ENCODE results near the gene FBN3. TPM values are rescaled to one million over a fixed set of nuclear protein-coding genes. Genes with fewer than 3 reads are reported as not detected.
"Not testable (repeated sequence)": the region's sequence is repeated elsewhere in the genome, so short reads cannot be mapped to it uniquely, and the experiment has no call there.

Gene FBN3
- polyA plus RNA-seq, 3 donors from 2014 or later: not detected

DNA sequence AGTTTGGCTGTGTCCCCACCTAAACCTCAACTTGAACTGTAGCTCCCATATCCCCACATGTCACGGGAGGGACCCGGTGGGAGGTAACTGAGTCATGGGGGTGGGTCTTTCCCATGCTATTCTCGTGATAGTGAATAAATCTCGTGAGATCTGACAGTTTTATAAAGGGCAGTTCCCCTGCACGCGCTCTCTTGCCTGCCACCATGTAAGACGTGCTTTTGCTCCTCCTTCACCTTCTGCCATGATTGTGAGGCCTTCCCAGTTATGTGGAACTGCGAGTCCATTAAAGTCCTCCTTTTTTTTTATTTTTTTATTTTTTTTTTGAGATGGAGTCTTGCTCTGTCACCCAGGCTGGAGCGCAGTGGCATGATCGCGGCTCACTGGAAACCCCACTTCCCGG lies 47.5 kb downstream of the FBN3 start:
- H3K4me1 Mint-ChIP-seq: peaks cover 16 to 20% of the 10 kb centered on the region in 2 donors
- not testable (repeated sequence) for H3K9me3 Mint-ChIP-seq, H3K4me3 Mint-ChIP-seq

DNA sequence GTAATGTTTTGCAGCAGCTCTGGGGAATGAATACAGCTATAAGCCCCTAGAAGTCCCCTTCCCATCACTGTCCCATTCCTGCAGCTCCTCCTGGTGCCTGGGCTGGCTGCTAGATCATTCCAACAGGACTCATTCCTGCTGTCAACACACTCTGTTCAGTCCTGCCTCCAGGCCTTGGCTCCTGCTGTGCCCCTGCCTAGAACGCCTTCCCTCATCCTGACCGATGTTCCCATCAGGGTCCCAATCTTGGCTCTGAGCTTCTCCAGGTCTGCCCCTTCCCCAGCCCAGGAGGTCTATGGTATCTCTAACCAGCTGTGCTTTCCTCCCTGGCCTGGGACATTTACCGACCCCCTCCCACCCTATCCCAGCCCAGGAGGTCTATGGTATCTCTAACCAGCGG lies 48.1 kb downstream of the FBN3 start:
- DNase-seq: no peak
- H3K4me3 Mint-ChIP-seq: no peak overlapping the region
- H3K27me3 Mint-ChIP-seq (ENCODE audit: low read depth in 3 of 3): peaks cover 0 to 12% (median 4%) of the 10 kb centered on the region in 3 donors
- H3K4me1 Mint-ChIP-seq: peaks cover 22 to 26% of the 10 kb centered on the region in 2 donors
- peaks cover 0 to 4% (median 3%) of the 10 kb centered on the region in 6 donors for H3K9me3 Mint-ChIP-seq
- no peak overlapping the region for H3K27ac Mint-ChIP-seq
- H3K36me3 Mint-ChIP-seq: no peaks in the 10 kb centered on the region

More for the DNA sequence above, 47.5 kb downstream of the FBN3 start:
- not testable (repeated sequence) for DNase-seq, H3K27ac Mint-ChIP-seq, H3K36me3 Mint-ChIP-seq
- H3K27me3 Mint-ChIP-seq (ENCODE audit: low read depth in 3 of 3): peaks cover 0 to 12% (median 4%) of the 10 kb centered on the region in 3 donors

DNA sequence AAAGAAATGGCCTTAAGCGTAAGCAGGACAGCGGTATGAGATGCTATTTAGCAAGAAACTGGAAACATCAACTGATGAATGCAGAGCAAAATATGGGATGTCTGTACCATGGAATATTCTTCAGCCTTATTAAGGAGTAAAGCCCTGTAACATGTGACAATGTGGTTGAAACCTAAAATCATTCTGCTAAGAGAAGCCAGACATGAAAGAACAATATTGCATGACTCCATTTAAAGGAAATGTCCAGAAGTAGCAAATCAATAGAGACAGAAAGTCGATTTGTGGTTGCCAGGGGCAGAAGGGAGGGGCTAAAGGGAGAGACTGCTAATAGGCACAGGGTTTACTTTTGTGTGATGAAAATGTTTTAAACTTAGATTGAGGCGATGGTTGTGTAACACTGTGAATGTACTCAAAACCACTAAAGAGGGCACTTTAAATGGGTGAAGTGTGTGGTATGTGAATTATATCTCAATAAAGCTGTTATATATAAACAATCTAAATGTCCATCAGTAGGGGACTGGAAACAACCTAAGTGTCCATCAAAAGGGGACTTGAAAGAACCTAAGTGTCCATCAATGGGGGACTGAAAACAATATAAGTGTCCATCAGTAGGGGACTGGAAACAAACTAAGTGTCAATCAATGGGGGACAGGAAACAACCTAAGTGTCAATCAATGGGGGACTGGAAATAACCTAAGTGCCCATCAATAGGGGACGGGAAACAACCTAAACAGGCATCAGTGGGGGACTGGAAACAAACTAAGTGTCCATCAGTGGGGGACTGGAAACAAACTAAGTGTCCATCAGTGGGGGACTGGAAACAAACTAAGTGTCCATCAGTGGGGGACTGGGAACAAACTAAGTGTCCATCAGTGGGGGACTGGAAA lies 51.5 kb downstream of the FBN3 start:
- peaks cover 2 to 27% (median 21%) of the 10 kb centered on the region in 6 donors for H3K9me3 Mint-ChIP-seq
- peaks cover 26% of the 10 kb centered on the region in 2 donors for H3K4me1 Mint-ChIP-seq
- no peak for DNase-seq
- peak overlapping the region in 4 of 5 donors; percentile 0 to 59 (median 26) for H3K4me3 Mint-ChIP-seq
- peaks cover 0 to 7% (median 4%) of the 10 kb centered on the region in 3 donors for H3K27me3 Mint-ChIP-seq (ENCODE audit: low read depth in 3 of 3)
- no peaks in the 10 kb centered on the region for H3K36me3 Mint-ChIP-seq
- H3K27ac Mint-ChIP-seq: peak overlapping the region in 4 of 6 donors; percentile 9 to 74 (median 12)

DNA sequence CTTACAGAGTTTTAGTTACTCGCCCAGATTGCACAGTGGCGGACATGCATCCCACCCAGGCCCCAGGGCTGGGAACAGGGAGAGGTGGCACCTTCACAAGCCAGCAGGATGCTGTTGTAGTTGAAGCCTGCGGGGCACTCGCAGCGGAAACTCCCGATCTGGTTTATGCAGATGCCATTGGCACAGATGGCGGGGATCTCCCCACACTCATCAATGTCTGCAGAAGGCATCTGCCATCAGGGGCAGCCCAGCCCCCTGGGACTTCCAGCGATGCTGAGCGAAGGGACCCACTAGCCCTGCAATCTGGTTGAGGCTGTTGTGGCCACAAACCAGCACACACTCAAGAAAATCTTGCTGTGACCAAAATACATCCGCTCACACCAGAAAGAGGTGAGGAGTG lies 52.2 kb downstream of the FBN3 start:
- Mint-ChIP-seq H3K36me3 (no peaks in the 10 kb centered on the region), H3K9me3 (peaks cover 2 to 27% (median 21%) of the 10 kb centered on the region in 6 donors), H3K4me1 (peaks cover 26% of the 10 kb centered on the region in 2 donors), H3K4me3 (peak overlapping the region in 4 of 5 donors; percentile 0 to 59 (median 26)), H3K27ac (peak overlapping the region in 1 of 6 donors; percentile 11), H3K27me3 (ENCODE audit: low read depth in 3 of 3) (peaks cover 0 to 7% (median 4%) of the 10 kb centered on the region in 3 donors)
- peak in 2 of 3 donors; percentile 15 to 32 for DNase-seq

DNA sequence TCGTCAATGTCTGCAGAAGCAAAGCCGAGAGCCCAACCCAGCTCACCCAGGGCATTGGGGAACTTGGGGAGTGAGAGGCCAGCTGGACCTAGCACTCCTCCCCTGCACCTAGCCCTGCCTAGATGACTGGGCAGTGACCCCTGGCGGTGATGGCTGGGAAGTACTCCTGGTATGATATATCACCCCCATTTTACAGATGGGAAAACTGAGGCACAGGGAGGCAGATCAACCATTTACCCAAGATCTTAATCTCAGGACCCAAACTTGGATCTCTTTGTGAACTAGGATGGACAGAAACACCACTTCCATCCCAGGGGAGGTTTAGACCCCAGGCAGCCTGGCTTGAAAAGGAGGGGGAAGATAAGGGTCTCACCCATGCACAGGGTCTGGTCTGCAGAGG lies 53.3 kb downstream of the FBN3 start:
- H3K4me3 Mint-ChIP-seq: no peak overlapping the region
- H3K27ac Mint-ChIP-seq: no peak overlapping the region
- H3K27me3 Mint-ChIP-seq (ENCODE audit: low read depth in 3 of 3): peaks cover 0 to 7% (median 6%) of the 10 kb centered on the region in 3 donors
- no peaks in the 10 kb centered on the region for H3K36me3 Mint-ChIP-seq
- DNase-seq: no peak
- H3K4me1 Mint-ChIP-seq: peaks cover 26% of the 10 kb centered on the region in 2 donors
- H3K9me3 Mint-ChIP-seq: peaks cover 2 to 27% (median 21%) of the 10 kb centered on the region in 6 donors

DNA sequence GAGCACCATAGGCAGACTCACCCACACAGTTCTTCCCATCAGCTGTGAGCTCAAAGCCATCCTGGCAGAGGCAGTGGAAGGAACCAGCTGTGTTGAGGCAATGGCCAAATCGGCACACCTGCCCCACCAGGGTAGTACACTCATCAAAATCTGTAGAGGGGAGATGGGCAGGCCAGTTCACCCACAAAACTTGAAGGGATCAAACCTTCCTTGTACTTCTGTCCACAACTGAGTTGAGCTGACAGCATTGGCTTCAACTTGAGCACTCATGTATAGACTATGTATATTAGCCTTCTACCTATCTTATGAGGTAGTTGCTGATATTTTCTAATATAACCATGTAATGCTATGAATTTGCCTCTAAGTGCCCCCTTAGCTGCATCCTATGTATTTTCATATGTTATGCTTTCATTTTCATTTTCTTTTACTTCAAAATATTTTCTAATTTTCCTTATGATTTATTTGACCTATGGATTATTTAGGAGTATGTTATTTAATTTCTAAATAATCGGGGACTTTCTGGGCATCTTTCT lies 54.0 kb downstream of the FBN3 start:
- no peak overlapping the region for H3K4me3 Mint-ChIP-seq
- peaks cover 0 to 8% (median 4%) of the 10 kb centered on the region in 3 donors for H3K27me3 Mint-ChIP-seq (ENCODE audit: low read depth in 3 of 3)
- no peaks in the 10 kb centered on the region for H3K36me3 Mint-ChIP-seq
- H3K9me3 Mint-ChIP-seq: peaks cover 2 to 27% (median 21%) of the 10 kb centered on the region in 6 donors
- H3K27ac Mint-ChIP-seq: no peak overlapping the region
- DNase-seq: no peak
- H3K4me1 Mint-ChIP-seq: peaks cover 26% of the 10 kb centered on the region in 2 donors

DNA sequence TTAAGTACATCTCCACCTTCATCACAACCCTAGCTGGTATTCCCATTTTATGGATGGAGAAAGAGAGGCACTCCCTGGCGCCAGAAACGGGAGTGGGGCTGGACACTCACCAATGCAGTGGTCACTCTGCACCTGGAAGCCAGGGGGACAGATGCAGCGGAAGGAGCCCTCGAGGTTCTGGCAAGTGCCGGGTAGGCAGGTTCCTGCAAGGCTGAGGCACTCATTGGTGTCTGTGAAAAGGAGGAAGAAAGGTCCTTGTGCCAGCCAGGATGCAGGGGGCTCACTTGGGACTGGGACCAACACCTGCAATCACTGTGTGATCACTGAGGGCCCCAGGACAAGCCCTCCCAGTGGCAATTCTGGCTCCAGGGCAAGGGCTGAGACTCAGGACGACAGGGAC lies 55.1 kb downstream of the FBN3 start:
- peaks cover 2 to 27% (median 21%) of the 10 kb centered on the region in 6 donors for H3K9me3 Mint-ChIP-seq
- no peak for DNase-seq
- no peak overlapping the region for H3K27ac Mint-ChIP-seq
- H3K4me1 Mint-ChIP-seq: peaks cover 26% of the 10 kb centered on the region in 2 donors
- peak overlapping the region in 1 of 5 donors; percentile 17 for H3K4me3 Mint-ChIP-seq
- peaks cover 0 to 6% (median 4%) of the 10 kb centered on the region in 3 donors for H3K27me3 Mint-ChIP-seq (ENCODE audit: low read depth in 3 of 3)
- H3K36me3 Mint-ChIP-seq: no peaks in the 10 kb centered on the region

DNA sequence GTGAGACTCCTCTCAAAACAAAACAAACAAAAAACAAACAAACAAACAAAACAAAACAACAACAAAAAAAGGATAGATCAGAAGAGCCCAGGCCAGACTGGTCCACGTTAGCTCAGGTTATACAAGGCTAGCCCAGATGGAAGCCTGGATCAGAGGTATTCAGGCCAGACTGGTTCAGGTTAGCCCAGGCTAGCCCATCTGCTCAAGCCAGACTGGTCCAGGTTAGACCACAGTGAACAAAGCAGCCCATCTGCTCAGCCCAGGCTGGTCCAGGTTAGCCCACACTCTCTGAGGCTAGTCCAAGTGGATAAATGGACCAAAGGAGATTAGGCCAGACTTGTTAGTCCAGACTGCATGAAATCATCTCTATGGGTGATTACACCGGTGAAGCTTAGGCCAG lies 55.7 kb downstream of the FBN3 start:
- no peak overlapping the region for H3K4me3 Mint-ChIP-seq
- peaks cover 2 to 27% (median 21%) of the 10 kb centered on the region in 6 donors for H3K9me3 Mint-ChIP-seq
- peaks cover 0 to 6% (median 4%) of the 10 kb centered on the region in 3 donors for H3K27me3 Mint-ChIP-seq (ENCODE audit: low read depth in 3 of 3)
- no peaks in the 10 kb centered on the region for H3K36me3 Mint-ChIP-seq
- peaks cover 25 to 26% of the 10 kb centered on the region in 2 donors for H3K4me1 Mint-ChIP-seq
- H3K27ac Mint-ChIP-seq: no peak overlapping the region
- no peak for DNase-seq

DNA sequence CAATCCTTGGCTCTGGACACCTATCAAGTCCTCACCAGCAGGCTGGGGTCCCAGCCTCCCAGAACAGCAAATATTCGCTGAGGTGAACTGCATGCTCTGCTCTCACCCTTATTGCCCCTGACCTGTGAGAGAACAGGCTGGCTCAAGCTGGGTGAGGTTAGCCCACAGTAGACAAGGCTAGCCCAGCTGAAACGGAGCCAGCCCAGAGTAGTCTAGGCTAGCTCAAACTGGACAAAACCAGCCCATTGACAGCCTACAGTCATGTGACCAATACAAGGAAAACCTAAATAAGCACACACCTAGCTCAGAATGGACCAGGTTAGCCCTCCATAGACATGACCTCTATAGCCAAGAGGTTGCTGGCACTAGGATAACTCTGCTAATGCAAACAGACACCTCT lies 58.4 kb downstream of the FBN3 start:
- no peak for DNase-seq
- H3K4me1 Mint-ChIP-seq: no peaks in the 10 kb centered on the region

DNA sequence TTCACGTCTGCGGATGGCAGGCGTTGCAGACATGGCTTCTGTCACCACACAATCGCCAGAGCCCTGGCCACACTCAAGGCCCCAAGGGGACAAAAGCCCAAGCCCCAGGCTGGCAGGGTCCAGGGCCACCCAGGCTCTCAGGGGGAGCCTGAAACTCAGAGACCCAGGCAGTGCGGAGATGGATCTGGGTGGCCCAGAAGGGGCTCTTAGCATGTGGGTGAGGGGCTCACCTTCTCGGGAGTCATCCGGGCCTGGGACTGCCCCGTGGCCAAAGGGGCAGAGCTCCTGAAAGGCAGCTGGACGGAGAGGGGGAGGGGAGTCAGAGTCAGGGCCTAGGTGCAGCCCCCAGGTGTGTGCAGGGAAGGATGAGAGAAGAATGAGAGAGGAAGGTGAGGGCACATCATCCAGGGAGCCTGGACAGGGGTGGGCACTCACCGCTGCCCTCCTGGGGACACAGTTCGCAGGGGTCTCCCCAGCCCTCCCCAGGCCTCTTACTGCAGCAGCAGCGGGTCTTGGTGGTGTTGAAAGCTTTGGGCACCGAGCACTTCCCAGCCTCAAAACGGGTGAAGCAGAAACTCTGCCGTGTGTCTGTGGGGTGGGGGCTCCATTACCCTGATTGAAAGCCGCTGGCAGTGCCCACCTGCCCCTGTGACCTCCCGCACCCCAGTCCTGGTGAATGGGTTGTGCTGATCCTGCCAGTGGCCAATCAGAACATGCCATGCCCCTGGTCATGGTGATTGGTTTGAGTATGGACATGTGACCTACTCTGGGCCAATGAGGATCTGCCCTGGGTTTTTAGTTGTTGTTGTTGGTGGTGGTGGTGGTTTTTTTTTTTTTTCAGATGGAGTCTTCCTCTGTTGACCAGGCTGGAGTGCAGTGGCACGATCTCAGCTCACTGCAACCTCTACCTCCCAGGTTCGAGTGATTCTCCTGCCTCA lies 59.5 kb downstream of the FBN3 start:
- H3K4me3 Mint-ChIP-seq: no peak overlapping the region
- H3K4me1 Mint-ChIP-seq: peaks cover 0 to 6% of the 10 kb centered on the region in 2 donors
- no peak for DNase-seq
- H3K9me3 Mint-ChIP-seq: peaks cover 0 to 13% (median 8%) of the 10 kb centered on the region in 6 donors
- H3K36me3 Mint-ChIP-seq: no peaks in the 10 kb centered on the region
- no peak overlapping the region for H3K27ac Mint-ChIP-seq
- H3K27me3 Mint-ChIP-seq (ENCODE audit: low read depth in 3 of 3): peaks cover 0 to 4% (median 2%) of the 10 kb centered on the region in 3 donors

More for the DNA sequence above, 58.4 kb downstream of the FBN3 start:
- Mint-ChIP-seq H3K9me3 (peaks cover 0 to 21% (median 14%) of the 10 kb centered on the region in 6 donors), H3K36me3 (no peaks in the 10 kb centered on the region), H3K27ac (no peak overlapping the region), H3K4me3 (no peak overlapping the region), H3K27me3 (ENCODE audit: low read depth in 3 of 3) (peaks cover 0 to 4% (median 2%) of the 10 kb centered on the region in 3 donors)

DNA sequence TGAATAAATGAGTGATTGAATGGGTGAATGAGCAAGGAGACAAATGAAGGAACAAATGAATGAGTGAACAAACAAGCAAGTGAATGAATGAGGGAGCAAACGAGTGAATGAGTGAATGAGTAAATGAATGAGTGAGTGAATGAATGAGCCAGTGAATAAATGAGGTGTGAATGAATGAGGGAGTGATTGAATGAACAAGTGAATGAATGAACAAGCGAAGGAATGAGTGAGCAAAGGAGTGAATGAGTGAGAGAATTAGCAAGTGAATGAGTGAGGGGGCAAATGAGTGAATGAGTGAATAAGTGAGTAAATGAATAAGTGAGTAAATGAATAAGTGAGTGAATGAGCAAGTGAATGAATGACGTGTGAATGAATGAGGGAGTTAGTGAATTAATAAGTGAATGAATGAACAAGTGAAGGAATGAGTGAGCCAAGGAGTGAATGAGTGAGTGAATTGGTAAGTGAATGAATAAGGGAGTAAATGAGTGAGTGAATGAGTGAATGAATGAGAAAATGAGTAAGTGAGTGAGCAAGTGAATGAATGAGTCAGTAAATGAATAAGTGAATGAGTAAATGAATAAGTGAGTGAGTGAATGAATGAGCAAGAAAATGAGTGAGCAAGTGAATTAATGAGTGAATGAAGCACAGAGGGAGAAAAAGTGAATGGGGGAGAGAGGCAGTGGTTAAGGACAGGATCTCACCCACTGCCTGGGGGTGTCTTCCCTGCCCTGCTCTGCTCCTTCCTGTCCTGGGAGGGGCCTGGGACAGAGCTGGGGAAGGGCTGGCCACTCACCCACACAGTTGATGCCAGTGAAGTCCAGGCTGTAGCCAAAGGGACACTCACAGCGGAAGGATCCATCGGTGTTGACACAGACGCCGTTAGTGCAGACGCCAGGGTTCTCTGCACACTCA lies 60.4 kb downstream of the FBN3 start:
- no peaks in the 10 kb centered on the region for H3K36me3 Mint-ChIP-seq
- H3K9me3 Mint-ChIP-seq: peaks cover 0 to 6% (median 1%) of the 10 kb centered on the region in 6 donors
- peaks cover 0 to 6% of the 10 kb centered on the region in 2 donors for H3K4me1 Mint-ChIP-seq
- H3K27ac Mint-ChIP-seq: no peak overlapping the region
- H3K4me3 Mint-ChIP-seq: no peak overlapping the region
- H3K27me3 Mint-ChIP-seq (ENCODE audit: low read depth in 3 of 3): peaks cover 0 to 4% (median 2%) of the 10 kb centered on the region in 3 donors
- DNase-seq: no peak

DNA sequence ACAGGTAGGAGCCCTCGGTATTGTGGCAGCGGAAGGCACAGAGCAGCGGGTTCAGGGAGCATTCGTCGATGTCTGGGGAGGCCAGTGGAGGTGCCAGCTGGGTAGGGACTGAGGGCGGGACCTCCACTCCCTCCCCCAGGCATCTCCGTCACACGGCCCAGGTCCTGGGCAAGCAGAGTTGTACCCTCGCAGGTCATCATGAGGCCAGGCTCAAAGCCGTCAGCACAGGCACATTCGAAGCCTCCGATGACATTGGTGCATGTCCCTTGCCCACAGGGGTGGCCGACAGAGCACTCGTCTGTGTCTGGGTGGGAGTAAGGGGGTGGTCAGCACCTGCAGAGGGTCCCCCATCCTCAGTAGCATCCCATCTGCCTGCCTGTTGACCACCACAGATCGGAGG lies 61.5 kb downstream of the FBN3 start:
- Mint-ChIP-seq H3K36me3 (no peaks in the 10 kb centered on the region), H3K9me3 (no peaks in the 10 kb centered on the region), H3K27me3 (ENCODE audit: low read depth in 3 of 3) (peaks cover 0 to 4% (median 2%) of the 10 kb centered on the region in 3 donors), H3K4me3 (no peak overlapping the region), H3K27ac (no peak overlapping the region), H3K4me1 (peaks cover 0 to 6% of the 10 kb centered on the region in 2 donors)
- no peak for DNase-seq

Measured in immature natural killer cell (primary cell).